T-helper 1 cell (primary cell): ENCODE data around the gene TCEAL4.
"Not testable (repeated sequence)": the region's sequence is repeated elsewhere in the genome, so short reads cannot be mapped to it uniquely, and the experiment has no call there.

Experiments used
- DNase-seq, 5 donors: peaks; one replicate each; pipeline ENCODE4 v3.0.0-alpha.2; 2012 to 2020
- total RNA-seq, 4 donors: gene quantifications; one replicate each; lab custom pipeline; 2026; lab: John Stamatoyannopoulos, UW

TCEAL4 gene
- 4.5 to 7.3 (median 6.7) reads per million in 4 donors for total RNA-seq

- peak in 3 of 5 donors; percentile 6 to 17 (median 16) for DNase-seq
Measured at GRCh38 chrX:103585411-103586313, at the start of gene TCEAL4. Gene TCEAL4, plus strand, starts transcription at chrX:103585515. Its CDS starts 1,161 bp downstream, at chrX:103586676.

GRCh38 chrX:103536071-103536470, 49.2 kb upstream of the TCEAL4 start:
- no peak for DNase-seq

- DNase-seq, result no peak
Measured at GRCh38 chrX:103536732-103537131, 48.6 kb upstream of the TCEAL4 start.

GRCh38 chrX:103537871-103538387, 47.4 kb upstream of the TCEAL4 start:
- no peak for DNase-seq

GRCh38 chrX:103538728-103539127, 46.6 kb upstream of the TCEAL4 start:
- no peak for DNase-seq

- no peak for DNase-seq
Measured at GRCh38 chrX:103539695-103540094, 45.6 kb upstream of the TCEAL4 start.

- no peak for DNase-seq
Measured at GRCh38 chrX:103540145-103540544, 45.2 kb upstream of the TCEAL4 start.

- no peak for DNase-seq
Measured at GRCh38 chrX:103549916-103550315, 35.4 kb upstream of the TCEAL4 start.

- DNase-seq, result no peak
Measured at GRCh38 chrX:103550415-103551051, 34.8 kb upstream of the TCEAL4 start.

GRCh38 chrX:103552236-103552635, 33.1 kb upstream of the TCEAL4 start:
- DNase-seq, result no peak

GRCh38 chrX:103554687-103555424, 30.5 kb upstream of the TCEAL4 start:
- DNase-seq, result peak in 4 of 5 donors; percentile 29 to 60 (median 46)

GRCh38 chrX:103556963-103557612, 28.2 kb upstream of the TCEAL4 start:
- no peak for DNase-seq

- no peak for DNase-seq
Measured at GRCh38 chrX:103560256-103560655, 25.1 kb upstream of the TCEAL4 start.

GRCh38 chrX:103562801-103563200, 22.5 kb upstream of the TCEAL4 start:
- DNase-seq, result no peak

GRCh38 chrX:103565197-103565596, 20.1 kb upstream of the TCEAL4 start:
- no peak for DNase-seq

GRCh38 chrX:103565752-103566151, 19.6 kb upstream of the TCEAL4 start:
- DNase-seq, result no peak

GRCh38 chrX:103571121-103571520, 14.2 kb upstream of the TCEAL4 start:
- DNase-seq, result no peak

- no peak for DNase-seq
Measured at GRCh38 chrX:103571726-103572125, 13.6 kb upstream of the TCEAL4 start.

GRCh38 chrX:103573202-103573601, 12.1 kb upstream of the TCEAL4 start:
- no peak for DNase-seq

- no peak for DNase-seq
Measured at GRCh38 chrX:103584596-103584995, 719 bp upstream of the TCEAL4 start.

- DNase-seq, result no peak
Measured at GRCh38 chrX:103586314-103586646, 965 bp downstream of the TCEAL4 start.

GRCh38 chrX:103586659-103587058, 1.3 kb downstream of the TCEAL4 start:
- no peak for DNase-seq

GRCh38 chrX:103592295-103592694, 7.0 kb downstream of the TCEAL4 start:
- not testable (repeated sequence) for DNase-seq
